Measurements from ENCODE around the gene CDKL1.
A peak's percentile ranks its signal among the peaks of the same experiment; 100 is the strongest.

The CDKL1 gene

GRCh38 chr14:50403419-50403818 lies 6.7 kb upstream of the CDKL1 start:
- Histone ChIP-seq H3K36me3 (ENCODE audit: control insufficient read depth in 2 of 2, insufficient read depth in 2 of 2, low read length in 2 of 2) (no peaks in the 10 kb centered on the region), H3K9ac (ENCODE audit: low read length in 2 of 2) (no peak overlapping the region), H3K27me3 (ENCODE audit: control insufficient read depth in 1 of 2, insufficient read depth in 2 of 2, low read length in 2 of 2) (no peaks in the 10 kb centered on the region), H3K4me3 (ENCODE audit: low read length in 2 of 2) (no peak overlapping the region), H3K27ac (ENCODE audit: low read length) (no peak overlapping the region), H3K4me1 (ENCODE audit: control insufficient read depth, insufficient read depth, low read length) (peaks cover 6% of the 10 kb centered on the region), H3K9me3 (ENCODE audit: control insufficient read depth in 2 of 2, low read length in 2 of 2) (no peaks in the 10 kb centered on the region)

- Histone ChIP-seq H3K36me3 (ENCODE audit: control insufficient read depth in 2 of 2, insufficient read depth in 2 of 2, low read length in 2 of 2) (no peaks in the 10 kb centered on the region), H3K27me3 (ENCODE audit: control insufficient read depth in 1 of 2, insufficient read depth in 2 of 2, low read length in 2 of 2) (no peaks in the 10 kb centered on the region), H3K9me3 (ENCODE audit: control insufficient read depth in 2 of 2, low read length in 2 of 2) (no peaks in the 10 kb centered on the region), H3K27ac (ENCODE audit: low read length) (no peak overlapping the region), H3K9ac (ENCODE audit: low read length in 2 of 2) (no peak overlapping the region), H3K4me1 (ENCODE audit: control insufficient read depth, insufficient read depth, low read length) (peaks cover 6% of the 10 kb centered on the region), H3K4me3 (ENCODE audit: low read length in 2 of 2) (no peak overlapping the region)
Measured at GRCh38 chr14:50402965-50403364, 6.3 kb upstream of the CDKL1 start.

GRCh38 chr14:50400461-50400860 lies 3.8 kb upstream of the CDKL1 start:
- Histone ChIP-seq H3K36me3 (ENCODE audit: control insufficient read depth in 2 of 2, insufficient read depth in 2 of 2, low read length in 2 of 2) (no peaks in the 10 kb centered on the region), H3K9ac (ENCODE audit: low read length in 2 of 2) (no peak overlapping the region), H3K9me3 (ENCODE audit: control insufficient read depth in 2 of 2, low read length in 2 of 2) (no peaks in the 10 kb centered on the region), H3K27ac (ENCODE audit: low read length) (no peak overlapping the region), H3K4me3 (ENCODE audit: low read length in 2 of 2) (no peak overlapping the region), H3K4me1 (ENCODE audit: control insufficient read depth, insufficient read depth, low read length) (peaks cover 19% of the 10 kb centered on the region), H3K27me3 (ENCODE audit: control insufficient read depth in 1 of 2, insufficient read depth in 2 of 2, low read length in 2 of 2) (no peaks in the 10 kb centered on the region)

- H3K27ac ChIP-seq (ENCODE audit: low read length): no peak overlapping the region
- H3K4me1 ChIP-seq (ENCODE audit: control insufficient read depth, insufficient read depth, low read length): peaks cover 20% of the 10 kb centered on the region
Measured at GRCh38 chr14:50399251-50400032, 2.8 kb upstream of the CDKL1 start.

GRCh38 chr14:50398189-50398580 lies 1.5 kb upstream of the CDKL1 start:
- H3K36me3 ChIP-seq (ENCODE audit: control insufficient read depth in 2 of 2, insufficient read depth in 2 of 2, low read length in 2 of 2): no peaks in the 10 kb centered on the region
- no peaks in the 10 kb centered on the region for H3K9me3 ChIP-seq (ENCODE audit: control insufficient read depth in 2 of 2, low read length in 2 of 2)
- peaks cover 20% of the 10 kb centered on the region for H3K4me1 ChIP-seq (ENCODE audit: control insufficient read depth, insufficient read depth, low read length)
- no peaks in the 10 kb centered on the region for H3K27me3 ChIP-seq (ENCODE audit: control insufficient read depth in 1 of 2, insufficient read depth in 2 of 2, low read length in 2 of 2)
- no peak overlapping the region for H3K27ac ChIP-seq (ENCODE audit: low read length)
- no peak overlapping the region for H3K4me3 ChIP-seq (ENCODE audit: low read length in 2 of 2)
- H3K9ac ChIP-seq (ENCODE audit: low read length in 2 of 2): no peak overlapping the region

More at GRCh38 chr14:50399251-50400032, 2.8 kb upstream of the CDKL1 start:
- no peaks in the 10 kb centered on the region for H3K9me3 ChIP-seq (ENCODE audit: control insufficient read depth in 2 of 2, low read length in 2 of 2)
- H3K4me3 ChIP-seq (ENCODE audit: low read length in 2 of 2): no peak overlapping the region
- no peak overlapping the region for H3K9ac ChIP-seq (ENCODE audit: low read length in 2 of 2)
- no peaks in the 10 kb centered on the region for H3K27me3 ChIP-seq (ENCODE audit: control insufficient read depth in 1 of 2, insufficient read depth in 2 of 2, low read length in 2 of 2)
- H3K36me3 ChIP-seq (ENCODE audit: control insufficient read depth in 2 of 2, insufficient read depth in 2 of 2, low read length in 2 of 2): no peaks in the 10 kb centered on the region

- peak overlapping the region; percentile 68 to 82 for H3K9ac ChIP-seq (ENCODE audit: low read length in 2 of 2)
- H3K27me3 ChIP-seq (ENCODE audit: control insufficient read depth in 1 of 2, insufficient read depth in 2 of 2, low read length in 2 of 2): no peaks in the 10 kb centered on the region
- no peaks in the 10 kb centered on the region for H3K9me3 ChIP-seq (ENCODE audit: control insufficient read depth in 2 of 2, low read length in 2 of 2)
- H3K4me1 ChIP-seq (ENCODE audit: control insufficient read depth, insufficient read depth, low read length): peaks cover 20% of the 10 kb centered on the region
- H3K4me3 ChIP-seq (ENCODE audit: low read length in 2 of 2): peak overlapping the region; percentile 86 to 98
- H3K36me3 ChIP-seq (ENCODE audit: control insufficient read depth in 2 of 2, insufficient read depth in 2 of 2, low read length in 2 of 2): no peaks in the 10 kb centered on the region
- H3K27ac ChIP-seq (ENCODE audit: low read length): peak overlapping the region; percentile 64
Measured at GRCh38 chr14:50397390-50398188, 908 bp upstream of the CDKL1 start.

GRCh38 chr14:50395448-50395847 lies 1.2 kb downstream of the CDKL1 start:
- Histone ChIP-seq H3K27me3 (ENCODE audit: control insufficient read depth in 1 of 2, insufficient read depth in 2 of 2, low read length in 2 of 2) (no peaks in the 10 kb centered on the region), H3K9ac (ENCODE audit: low read length in 2 of 2) (peak overlapping the region in 1 of 2 donors; percentile 22), H3K27ac (ENCODE audit: low read length) (no peak overlapping the region)

GRCh38 chr14:50394713-50395112 lies 2.0 kb downstream of the CDKL1 start:
- Histone ChIP-seq H3K9me3 (ENCODE audit: control insufficient read depth in 2 of 2, low read length in 2 of 2) (no peaks in the 10 kb centered on the region), H3K36me3 (ENCODE audit: control insufficient read depth in 2 of 2, insufficient read depth in 2 of 2, low read length in 2 of 2) (no peaks in the 10 kb centered on the region), H3K9ac (ENCODE audit: low read length in 2 of 2) (no peak overlapping the region), H3K27me3 (ENCODE audit: control insufficient read depth in 1 of 2, insufficient read depth in 2 of 2, low read length in 2 of 2) (no peaks in the 10 kb centered on the region), H3K4me3 (ENCODE audit: low read length in 2 of 2) (no peak overlapping the region), H3K4me1 (ENCODE audit: control insufficient read depth, insufficient read depth, low read length) (peaks cover 16% of the 10 kb centered on the region), H3K27ac (ENCODE audit: low read length) (no peak overlapping the region)

More at GRCh38 chr14:50395448-50395847, 1.2 kb downstream of the CDKL1 start:
- Histone ChIP-seq H3K9me3 (ENCODE audit: control insufficient read depth in 2 of 2, low read length in 2 of 2) (no peaks in the 10 kb centered on the region), H3K4me3 (ENCODE audit: low read length in 2 of 2) (peak overlapping the region; percentile 86 to 98), H3K4me1 (ENCODE audit: control insufficient read depth, insufficient read depth, low read length) (peaks cover 20% of the 10 kb centered on the region), H3K36me3 (ENCODE audit: control insufficient read depth in 2 of 2, insufficient read depth in 2 of 2, low read length in 2 of 2) (no peaks in the 10 kb centered on the region)

- Histone ChIP-seq H3K27me3 (ENCODE audit: control insufficient read depth in 1 of 2, insufficient read depth in 2 of 2, low read length in 2 of 2) (no peaks in the 10 kb centered on the region), H3K36me3 (ENCODE audit: control insufficient read depth in 2 of 2, insufficient read depth in 2 of 2, low read length in 2 of 2) (no peaks in the 10 kb centered on the region), H3K9ac (ENCODE audit: low read length in 2 of 2) (no peak overlapping the region), H3K4me1 (ENCODE audit: control insufficient read depth, insufficient read depth, low read length) (no peaks in the 10 kb centered on the region), H3K9me3 (ENCODE audit: control insufficient read depth in 2 of 2, low read length in 2 of 2) (no peaks in the 10 kb centered on the region), H3K27ac (ENCODE audit: low read length) (no peak overlapping the region), H3K4me3 (ENCODE audit: low read length in 2 of 2) (no peak overlapping the region)
Measured at GRCh38 chr14:50389668-50390441, 6.8 kb downstream of the CDKL1 start.

GRCh38 chr14:50388256-50388931 lies 8.3 kb downstream of the CDKL1 start:
- no peak overlapping the region for H3K4me3 ChIP-seq (ENCODE audit: low read length in 2 of 2)
- H3K27me3 ChIP-seq (ENCODE audit: control insufficient read depth in 1 of 2, insufficient read depth in 2 of 2, low read length in 2 of 2): no peaks in the 10 kb centered on the region
- no peaks in the 10 kb centered on the region for H3K36me3 ChIP-seq (ENCODE audit: control insufficient read depth in 2 of 2, insufficient read depth in 2 of 2, low read length in 2 of 2)
- no peaks in the 10 kb centered on the region for H3K4me1 ChIP-seq (ENCODE audit: control insufficient read depth, insufficient read depth, low read length)
- no peak overlapping the region for H3K9ac ChIP-seq (ENCODE audit: low read length in 2 of 2)
- H3K27ac ChIP-seq (ENCODE audit: low read length): no peak overlapping the region
- no peaks in the 10 kb centered on the region for H3K9me3 ChIP-seq (ENCODE audit: control insufficient read depth in 2 of 2, low read length in 2 of 2)
